ENCODE data around the gene TSC22D2.
A peak's percentile ranks its signal among the peaks of the same experiment; 100 is the strongest.
"Not testable (repeated sequence)": the region's sequence is repeated elsewhere in the genome, so short reads cannot be mapped to it uniquely, and the experiment has no call there.

Gene TSC22D2

GRCh38 chr3:150464684-150465083 is 56.6 kb downstream of the TSC22D2 start:
- no peak overlapping the region for H3K4me3 ChIP-seq (ENCODE audit: low read length)
- TF ChIP-seq, protein P1, sequence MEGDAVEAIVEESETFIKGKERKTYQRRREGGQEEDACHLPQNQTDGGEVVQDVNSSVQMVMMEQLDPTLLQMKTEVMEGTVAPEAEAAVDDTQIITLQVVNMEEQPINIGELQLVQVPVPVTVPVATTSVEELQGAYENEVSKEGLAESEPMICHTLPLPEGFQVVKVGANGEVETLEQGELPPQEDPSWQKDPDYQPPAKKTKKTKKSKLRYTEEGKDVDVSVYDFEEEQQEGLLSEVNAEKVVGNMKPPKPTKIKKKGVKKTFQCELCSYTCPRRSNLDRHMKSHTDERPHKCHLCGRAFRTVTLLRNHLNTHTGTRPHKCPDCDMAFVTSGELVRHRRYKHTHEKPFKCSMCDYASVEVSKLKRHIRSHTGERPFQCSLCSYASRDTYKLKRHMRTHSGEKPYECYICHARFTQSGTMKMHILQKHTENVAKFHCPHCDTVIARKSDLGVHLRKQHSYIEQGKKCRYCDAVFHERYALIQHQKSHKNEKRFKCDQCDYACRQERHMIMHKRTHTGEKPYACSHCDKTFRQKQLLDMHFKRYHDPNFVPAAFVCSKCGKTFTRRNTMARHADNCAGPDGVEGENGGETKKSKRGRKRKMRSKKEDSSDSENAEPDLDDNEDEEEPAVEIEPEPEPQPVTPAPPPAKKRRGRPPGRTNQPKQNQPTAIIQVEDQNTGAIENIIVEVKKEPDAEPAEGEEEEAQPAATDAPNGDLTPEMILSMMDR (conservative IDR thresholded peaks at IDR 0.05; ENCODE audit: low read length), result no peak
- DNase-seq (ENCODE audit: low read depth), result no peak

- TF ChIP-seq, protein P1 (conservative IDR thresholded peaks at IDR 0.05; ENCODE audit: low read length), result no peak
- H3K4me3 ChIP-seq (ENCODE audit: low read length), result no peak overlapping the region
- no peak for DNase-seq (ENCODE audit: low read depth)
Observed at GRCh38 chr3:150467381-150467780, 59.3 kb downstream of the TSC22D2 start.

GRCh38 chr3:150469031-150469930 is 61.2 kb downstream of the TSC22D2 start:
- DNase-seq (ENCODE audit: low read depth), result peak; percentile 94
- TF ChIP-seq, protein P1 (conservative IDR thresholded peaks at IDR 0.05; ENCODE audit: low read length), result no peak
- no peak overlapping the region for H3K4me3 ChIP-seq (ENCODE audit: low read length)

- TF ChIP-seq, protein P1 (conservative IDR thresholded peaks at IDR 0.05; ENCODE audit: low read length), result no peak
- DNase-seq (ENCODE audit: low read depth), result no peak
- no peak overlapping the region for H3K4me3 ChIP-seq (ENCODE audit: low read length)
Observed at GRCh38 chr3:150469931-150470740, 62.0 kb downstream of the TSC22D2 start.

DNA sequence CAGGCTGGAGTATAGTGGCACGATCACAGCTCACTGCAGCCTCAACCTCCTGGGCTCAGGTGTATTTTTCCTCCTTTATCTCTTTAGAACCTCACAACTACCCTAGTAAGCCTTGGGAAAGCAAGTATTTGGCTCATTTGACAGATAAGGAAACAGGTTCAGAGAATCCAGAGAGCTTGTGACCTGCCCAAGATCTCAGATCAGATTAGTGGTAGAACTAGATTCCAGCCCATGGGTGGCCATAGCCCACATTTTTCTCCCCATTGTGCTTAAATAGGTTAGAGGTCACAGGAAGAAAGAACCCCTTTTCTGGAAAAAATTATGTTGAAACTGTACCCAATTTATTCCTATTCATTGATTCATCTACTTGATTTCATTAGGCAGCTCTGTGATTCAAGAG is 64.3 kb downstream of the TSC22D2 start:
- no peak overlapping the region for H3K4me3 ChIP-seq (ENCODE audit: low read length)
- no peak for DNase-seq (ENCODE audit: low read depth)
- TF ChIP-seq, protein P1 (conservative IDR thresholded peaks at IDR 0.05; ENCODE audit: low read length), result no peak

GRCh38 chr3:150473161-150473560 is 65.1 kb downstream of the TSC22D2 start:
- H3K4me3 ChIP-seq (ENCODE audit: low read length), result not testable (repeated sequence)

DNA sequence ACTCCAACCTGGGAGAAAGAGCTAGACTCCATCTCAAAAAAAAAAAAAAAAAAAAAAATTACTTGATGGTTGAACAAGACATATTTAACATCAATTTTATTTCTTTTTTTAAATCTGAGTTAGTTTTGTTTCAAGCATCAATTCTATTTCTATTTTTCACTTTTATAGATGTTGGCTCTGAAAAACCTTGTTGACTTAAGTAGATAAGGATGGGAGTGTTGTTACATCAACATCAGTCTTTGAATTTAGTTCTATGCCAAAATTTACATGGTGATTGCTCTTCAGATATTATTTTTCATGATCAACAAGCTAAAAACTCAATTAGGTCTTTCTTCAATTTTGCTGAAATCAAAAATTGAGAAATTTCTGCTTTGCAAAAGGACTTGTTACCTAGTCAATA is 71.3 kb downstream of the TSC22D2 start:
- TF ChIP-seq, protein P1 (conservative IDR thresholded peaks at IDR 0.05; ENCODE audit: low read length), result no peak
- no peak overlapping the region for H3K4me3 ChIP-seq (ENCODE audit: low read length)
- DNase-seq (ENCODE audit: low read depth), result no peak

More at GRCh38 chr3:150473161-150473560, 65.1 kb downstream of the TSC22D2 start:
- not testable (repeated sequence) for DNase-seq (ENCODE audit: low read depth)
